ENCODE measurements around the gene ASB9. TPM values are rescaled to one million over a fixed set of nuclear protein-coding genes. Genes with fewer than 3 reads are reported as not detected.

The ASB9 gene
- total and polyA plus RNA-seq, 2 of the 8 experiments (the other 6 are each of a cell fraction or from before 2014, with no cell fraction given) = 0.54 to 1.2 TPM

DNA sequence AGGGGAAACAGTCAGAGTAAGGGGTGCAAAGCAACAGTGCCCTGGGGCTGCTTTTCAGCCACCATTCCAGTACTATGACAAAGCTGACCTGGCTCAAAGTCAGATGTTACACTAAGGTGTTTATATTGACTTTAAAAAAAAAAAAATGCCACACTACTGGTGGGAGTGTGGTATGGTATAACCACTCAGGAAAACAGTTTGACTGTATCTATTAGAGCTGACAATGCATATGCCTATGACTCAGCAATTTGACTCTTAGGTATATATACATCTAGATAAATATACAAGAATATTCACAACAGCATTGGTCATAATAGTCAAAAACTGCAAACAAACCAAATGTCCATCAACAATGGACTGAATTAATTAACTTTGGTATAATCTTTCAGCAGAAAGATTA, 15.0 kb downstream of the ASB9 start (continued):
- TF ChIP-seq KDM5A (IDR thresholded peaks at IDR 0.05; ENCODE audit: low read length) (no peak), YY1 (IDR thresholded peaks at IDR 0.05; ENCODE audit: low read depth, low read length) (no peak)
